GM12865 (cell line): Measurements from ENCODE around the gene DAPK2.

Experiments used
- DNase-seq: peaks from one replicate; pipeline ENCODE4 v3.0.0; 2010; ENCODE audit warnings: low read depth
- H3K4me3 ChIP-seq: 2 replicates; pipeline ENCODE4 v1.5.1; 2011; ENCODE audit warnings: mild to moderate bottlenecking, low read depth, low read length, control low read depth
- CTCF ChIP-seq: IDR thresholded peaks from 2 replicates; pipeline ENCODE4 v1.5.1; 2011; ENCODE audit warnings: low read length, control low read depth, low read depth, inconsistent platforms; ENCODE audit not compliant: insufficient read depth; ENCODE audit errors: missing control alignments

DAPK2 gene

GRCh38 chr15:63982381-63982854, 63.9 kb downstream of the DAPK2 start:
- TF ChIP-seq CTCF, result no peak
- H3K4me3 ChIP-seq, result no peak overlapping the region
- peak; percentile 25 for DNase-seq

- H3K4me3 ChIP-seq, result no peak overlapping the region
- TF ChIP-seq CTCF, result no peak
- DNase-seq, result no peak
Observed at GRCh38 chr15:63981596-63982320, 64.5 kb downstream of the DAPK2 start.

- TF ChIP-seq CTCF, result no peak
- DNase-seq, result no peak
- H3K4me3 ChIP-seq, result no peak overlapping the region
Observed at GRCh38 chr15:63979262-63979793, 67.0 kb downstream of the DAPK2 start.

GRCh38 chr15:63978511-63979261, 67.6 kb downstream of the DAPK2 start:
- H3K4me3 ChIP-seq, result no peak overlapping the region
- TF ChIP-seq CTCF, result no peak
- no peak for DNase-seq

GRCh38 chr15:63977119-63977518, 69.2 kb downstream of the DAPK2 start:
- DNase-seq, result no peak
- TF ChIP-seq CTCF, result no peak
- no peak overlapping the region for H3K4me3 ChIP-seq

- DNase-seq, result no peak
- H3K4me3 ChIP-seq, result no peak overlapping the region
- no peak for TF ChIP-seq CTCF
Observed at GRCh38 chr15:63974021-63974420, 72.3 kb downstream of the DAPK2 start.
